CD4-positive, alpha-beta T cell treated with Interleukin-21 for 1 hour (primary cell): ENCODE results near the gene CHST11.
"Not testable (repeated sequence)": the region's sequence is repeated elsewhere in the genome, so short reads cannot be mapped to it uniquely, and the experiment has no call there.

Source experiments
- DNase-seq: peaks from one replicate; pipeline ENCODE4 v3.0.0-alpha.2; 2020

Gene CHST11

GRCh38 chr12:104609445-104609844, 152.7 kb downstream of the CHST11 start:
- no peak for DNase-seq

GRCh38 chr12:104610513-104611235, 153.9 kb downstream of the CHST11 start:
- DNase-seq, result no peak

- no peak for DNase-seq
Observed at GRCh38 chr12:104611671-104612070, 154.9 kb downstream of the CHST11 start.

GRCh38 chr12:104613372-104613771, 156.6 kb downstream of the CHST11 start:
- DNase-seq, result not testable (repeated sequence)

- no peak for DNase-seq
Observed at GRCh38 chr12:104615048-104615561, 158.4 kb downstream of the CHST11 start.

GRCh38 chr12:104618691-104619090, 161.9 kb downstream of the CHST11 start:
- no peak for DNase-seq

GRCh38 chr12:104619305-104619704, 162.6 kb downstream of the CHST11 start:
- no peak for DNase-seq

- no peak for DNase-seq
Observed at GRCh38 chr12:104620837-104621531, 164.2 kb downstream of the CHST11 start.

- no peak for DNase-seq
Observed at GRCh38 chr12:104622928-104623327, 166.2 kb downstream of the CHST11 start.

GRCh38 chr12:104623883-104624282, 167.1 kb downstream of the CHST11 start:
- no peak for DNase-seq

- no peak for DNase-seq
Observed at GRCh38 chr12:104624529-104624928, 167.8 kb downstream of the CHST11 start.

- DNase-seq, result no peak
Observed at GRCh38 chr12:104626069-104626837, 169.5 kb downstream of the CHST11 start.

- DNase-seq, result no peak
Observed at GRCh38 chr12:104627231-104627989, 170.7 kb downstream of the CHST11 start.

GRCh38 chr12:104627990-104628830, 171.5 kb downstream of the CHST11 start:
- DNase-seq, result no peak

- DNase-seq, result no peak
Observed at GRCh38 chr12:104628831-104629135, 172.0 kb downstream of the CHST11 start.

- no peak for DNase-seq
Observed at GRCh38 chr12:104630230-104630670, 173.5 kb downstream of the CHST11 start.

- no peak for DNase-seq
Observed at GRCh38 chr12:104631867-104632266, 175.1 kb downstream of the CHST11 start.

GRCh38 chr12:104632724-104633201, 176.0 kb downstream of the CHST11 start:
- DNase-seq, result no peak

- DNase-seq, result no peak
Observed at GRCh38 chr12:104634044-104634443, 177.3 kb downstream of the CHST11 start.

- no peak for DNase-seq
Observed at GRCh38 chr12:104634852-104635251, 178.1 kb downstream of the CHST11 start.

GRCh38 chr12:104635607-104636343, 179.0 kb downstream of the CHST11 start:
- no peak for DNase-seq
